Measurements from ENCODE around the gene NOL12.
"Not testable (repeated sequence)": the region's sequence is repeated elsewhere in the genome, so short reads cannot be mapped to it uniquely, and the experiment has no call there.

NOL12 gene

DNA sequence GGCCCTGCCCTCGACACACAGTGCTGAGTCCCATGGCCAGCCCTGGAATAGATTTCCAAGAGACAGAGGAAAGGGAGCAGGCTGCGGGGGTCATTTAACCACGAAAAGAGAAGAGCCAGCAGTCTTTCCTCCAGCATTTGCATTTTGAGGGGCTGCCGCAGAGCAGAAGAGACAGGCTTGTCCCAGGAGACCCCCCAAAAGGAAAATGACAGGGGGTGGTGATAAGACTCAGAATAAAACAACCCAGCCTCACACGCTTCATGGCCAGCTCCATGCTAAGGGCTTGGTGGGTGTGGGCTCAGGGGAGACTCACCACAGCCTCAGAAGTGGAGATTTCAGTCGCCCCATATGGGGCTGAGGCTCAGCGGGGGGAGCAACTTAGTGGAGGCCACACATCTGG is 27.6 kb downstream of the NOL12 start:
- DNase-seq (ENCODE audit: low spot score), result no peak

DNA sequence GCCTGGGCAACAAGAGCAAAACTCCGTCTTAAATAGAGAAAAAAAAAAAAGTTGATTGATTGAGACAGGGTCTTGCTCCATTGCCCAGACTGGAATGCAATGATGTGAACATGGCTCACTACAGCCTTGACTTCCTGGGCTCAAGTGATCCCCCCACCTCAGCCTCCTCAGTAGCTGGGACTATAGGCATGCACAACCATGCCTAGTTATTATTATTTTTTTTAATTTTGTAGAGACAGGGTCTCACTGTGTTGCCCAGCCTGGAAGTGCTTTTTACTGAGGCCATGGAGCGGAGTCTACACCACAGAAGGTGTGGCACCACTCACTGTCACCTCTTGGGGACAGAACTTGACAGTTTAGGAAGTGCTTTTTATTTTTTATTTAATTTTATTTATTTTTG is 28.5 kb downstream of the NOL12 start:
- no peak for DNase-seq (ENCODE audit: low spot score)

- no peak for DNase-seq (ENCODE audit: low spot score)
Measured at GRCh38 chr22:37715760-37716159, 29.6 kb downstream of the NOL12 start.

DNA sequence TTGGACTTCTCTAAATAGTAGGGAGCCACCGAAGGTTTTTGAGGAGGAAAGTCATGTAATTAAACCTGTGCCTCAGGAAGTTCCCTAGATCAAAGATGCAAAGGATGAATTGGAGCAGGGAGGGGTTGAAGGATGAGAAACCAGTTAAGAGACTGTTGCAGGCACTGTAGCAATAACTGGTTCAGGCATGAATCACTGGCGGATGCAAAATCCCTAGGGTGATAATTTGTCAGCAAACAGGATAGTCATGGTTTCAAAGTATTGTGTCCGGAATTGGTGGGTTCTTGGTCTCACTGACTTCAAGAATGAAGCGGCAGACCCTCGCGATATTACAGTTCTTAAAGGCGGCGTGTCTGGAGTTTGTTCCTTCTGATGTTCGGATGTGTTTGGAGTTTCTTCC is 30.6 kb downstream of the NOL12 start:
- no peak for DNase-seq (ENCODE audit: low spot score)

- DNase-seq (ENCODE audit: low spot score), result not testable (repeated sequence)
Measured at GRCh38 chr22:37717235-37717634, 31.1 kb downstream of the NOL12 start.

- DNase-seq (ENCODE audit: low spot score), result not testable (repeated sequence)
Measured at GRCh38 chr22:37717746-37718305, 31.7 kb downstream of the NOL12 start.

DNA sequence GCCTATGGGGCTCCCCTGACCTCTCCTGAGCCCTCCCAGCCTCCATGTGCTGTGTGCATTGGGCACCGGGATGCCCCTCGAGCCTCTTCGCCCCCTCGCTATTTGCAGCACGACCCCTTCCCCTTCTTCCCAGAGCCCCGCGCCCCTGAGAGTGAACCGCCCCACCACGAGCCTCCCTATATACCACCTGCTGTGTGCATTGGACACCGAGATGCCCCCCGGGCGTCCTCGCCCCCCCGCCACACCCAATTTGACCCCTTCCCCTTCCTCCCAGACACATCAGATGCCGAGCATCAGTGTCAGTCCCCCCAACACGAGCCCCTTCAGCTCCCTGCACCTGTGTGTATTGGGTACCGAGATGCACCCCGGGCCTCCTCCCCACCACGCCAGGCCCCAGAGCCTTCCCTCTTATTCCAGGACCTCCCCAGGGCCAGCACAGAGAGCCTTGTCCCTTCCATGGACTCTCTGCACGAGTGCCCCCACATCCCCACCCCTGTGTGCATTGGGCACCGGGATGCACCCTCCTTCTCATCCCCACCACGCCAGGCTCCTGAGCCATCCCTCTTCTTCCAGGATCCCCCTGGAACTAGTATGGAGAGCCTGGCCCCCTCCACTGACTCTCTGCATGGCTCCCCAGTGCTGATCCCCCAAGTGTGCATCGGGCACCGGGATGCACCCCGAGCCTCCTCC is 39.6 kb downstream of the NOL12 start:
- DNase-seq (ENCODE audit: low spot score), result no peak

DNA sequence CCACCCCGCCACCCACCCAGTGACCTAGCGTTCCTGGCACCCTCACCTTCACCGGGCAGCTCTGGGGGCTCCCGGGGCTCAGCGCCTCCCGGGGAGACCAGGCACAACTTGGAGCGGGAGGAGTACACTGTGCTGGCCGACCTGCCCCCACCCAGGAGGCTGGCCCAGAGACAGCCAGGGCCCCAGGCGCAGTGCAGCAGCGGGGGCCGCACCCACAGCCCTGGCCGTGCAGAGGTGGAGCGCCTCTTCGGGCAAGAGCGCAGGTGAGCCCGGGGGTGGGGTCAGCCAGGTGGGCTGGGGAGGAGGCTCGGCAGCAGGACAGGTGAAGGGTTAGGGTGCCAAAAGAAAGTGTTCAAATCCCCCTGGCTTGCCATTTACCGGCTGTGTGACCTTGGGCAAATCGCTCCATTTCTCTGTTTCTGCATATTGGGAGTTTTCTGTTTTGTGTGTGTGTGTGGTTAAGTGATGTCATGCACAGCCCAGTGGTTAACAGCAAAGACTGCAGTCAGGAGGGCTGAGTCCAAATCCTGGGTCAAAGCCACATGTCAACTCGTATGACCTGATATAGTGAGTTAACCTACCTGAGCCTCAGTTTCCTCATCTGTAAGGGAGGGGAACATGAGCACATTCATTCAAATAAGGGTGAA is 40.2 kb downstream of the NOL12 start:
- no peak for DNase-seq (ENCODE audit: low spot score)

GRCh38 chr22:37728620-37729019 is 42.5 kb downstream of the NOL12 start:
- DNase-seq (ENCODE audit: low spot score), result no peak

DNA sequence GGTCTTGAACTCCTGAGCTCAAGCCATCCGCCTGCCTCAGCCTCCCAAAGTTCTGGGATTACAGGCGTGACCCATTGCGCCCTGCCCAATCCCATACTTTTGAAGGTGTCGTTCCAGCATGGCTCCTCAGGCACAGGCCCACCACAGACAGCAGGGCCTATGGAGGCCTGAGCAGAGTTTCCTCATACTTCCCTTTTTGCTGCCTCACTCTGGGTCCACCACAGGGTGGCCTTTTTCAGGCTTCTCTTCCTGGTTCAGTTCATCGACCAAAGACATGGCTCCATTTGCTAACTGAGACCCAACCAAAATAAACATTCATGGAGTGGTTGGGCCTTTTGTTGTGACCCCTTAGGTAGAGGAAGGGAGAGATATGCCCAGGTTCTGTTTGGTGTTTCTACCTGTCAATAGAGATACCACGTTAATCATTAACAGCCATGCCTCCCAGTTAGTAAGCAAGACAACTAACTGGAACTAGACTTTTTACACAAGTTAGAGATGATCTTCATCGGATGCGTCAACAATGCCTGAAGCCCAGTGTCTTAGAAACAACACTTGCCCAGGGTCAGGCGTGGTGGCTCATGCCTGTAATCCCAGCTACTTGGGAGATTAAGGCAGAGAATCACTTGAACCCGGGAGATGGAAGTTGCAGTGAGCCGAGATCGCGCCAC is 45.8 kb downstream of the NOL12 start:
- no peak for DNase-seq (ENCODE audit: low spot score)

GRCh38 chr22:37732699-37733607 is 46.8 kb downstream of the NOL12 start:
- no peak for DNase-seq (ENCODE audit: low spot score)

DNA sequence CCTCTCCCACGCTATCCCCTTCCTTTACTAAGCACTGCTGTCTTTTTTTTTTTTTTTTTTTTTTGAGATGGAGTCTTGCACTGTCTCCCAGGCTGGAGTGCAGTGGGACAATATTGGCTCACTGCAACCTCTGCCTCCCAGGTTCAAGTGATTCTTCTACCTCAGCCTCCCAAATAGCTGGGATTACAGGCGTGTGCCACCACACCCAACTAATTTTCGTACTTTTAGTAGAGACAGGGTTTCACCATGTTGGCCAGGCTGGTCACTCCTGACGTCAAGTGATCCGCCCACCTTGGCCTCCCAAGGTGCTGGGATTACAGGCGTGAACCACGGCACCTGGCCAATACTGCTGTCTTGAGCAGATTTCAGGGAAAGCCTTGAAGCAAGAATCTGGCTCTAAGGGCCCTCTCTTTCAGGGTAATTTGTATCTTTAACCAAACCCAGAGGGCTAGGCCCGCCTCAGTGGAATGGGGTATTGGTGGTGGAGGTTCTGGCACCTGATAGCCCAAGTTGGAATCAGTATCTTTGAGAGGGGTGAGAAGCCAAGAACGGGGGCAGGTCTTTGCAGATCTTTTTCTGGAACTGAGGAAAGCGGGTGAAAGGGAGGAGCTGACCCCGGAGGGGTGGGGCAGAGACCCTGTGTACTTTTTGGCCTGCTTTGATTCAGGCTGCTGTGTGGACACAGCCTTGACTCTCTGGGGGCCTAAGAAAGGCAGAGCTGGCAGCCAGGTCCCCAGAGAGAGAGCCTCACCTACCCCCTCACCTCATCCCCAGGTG is 47.7 kb downstream of the NOL12 start:
- no peak for DNase-seq (ENCODE audit: low spot score)

DNA sequence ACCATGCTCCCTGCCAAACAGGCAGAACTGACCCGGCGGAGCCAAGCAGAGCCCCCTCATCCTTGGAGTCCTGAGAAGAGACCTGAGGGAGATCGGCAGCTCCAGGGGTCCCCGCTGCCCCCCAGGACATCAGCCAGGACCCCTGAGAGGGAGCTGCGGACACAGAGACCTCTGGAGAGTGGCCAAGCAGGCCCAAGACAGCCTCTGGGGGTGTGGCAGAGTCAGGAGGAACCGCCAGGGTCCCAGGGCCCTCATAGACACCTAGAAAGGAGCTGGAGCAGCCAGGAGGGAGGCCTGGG is 48.2 kb downstream of the NOL12 start:
- no peak for DNase-seq (ENCODE audit: low spot score)

DNA sequence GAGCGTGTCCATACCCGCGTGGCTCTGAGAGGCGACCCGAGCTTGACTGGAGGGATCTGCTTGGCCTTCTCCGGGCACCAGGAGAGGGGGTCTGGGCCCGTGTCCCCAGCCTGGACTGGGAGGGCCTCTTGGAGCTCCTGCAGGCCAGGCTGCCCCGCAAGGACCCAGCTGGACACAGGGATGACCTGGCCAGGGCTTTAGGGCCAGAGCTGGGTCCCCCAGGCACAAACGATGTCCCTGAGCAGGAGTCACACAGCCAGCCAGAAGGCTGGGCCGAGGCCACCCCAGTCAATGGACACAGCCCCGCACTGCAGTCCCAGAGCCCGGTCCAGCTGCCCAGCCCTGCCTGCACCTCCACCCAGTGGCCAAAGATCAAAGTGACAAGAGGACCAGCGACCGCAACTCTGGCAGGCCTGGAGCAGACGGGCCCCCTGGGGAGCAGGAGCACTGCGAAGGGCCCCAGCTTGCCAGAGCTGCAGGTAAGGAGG is 48.9 kb downstream of the NOL12 start:
- DNase-seq (ENCODE audit: low spot score), result no peak

DNA sequence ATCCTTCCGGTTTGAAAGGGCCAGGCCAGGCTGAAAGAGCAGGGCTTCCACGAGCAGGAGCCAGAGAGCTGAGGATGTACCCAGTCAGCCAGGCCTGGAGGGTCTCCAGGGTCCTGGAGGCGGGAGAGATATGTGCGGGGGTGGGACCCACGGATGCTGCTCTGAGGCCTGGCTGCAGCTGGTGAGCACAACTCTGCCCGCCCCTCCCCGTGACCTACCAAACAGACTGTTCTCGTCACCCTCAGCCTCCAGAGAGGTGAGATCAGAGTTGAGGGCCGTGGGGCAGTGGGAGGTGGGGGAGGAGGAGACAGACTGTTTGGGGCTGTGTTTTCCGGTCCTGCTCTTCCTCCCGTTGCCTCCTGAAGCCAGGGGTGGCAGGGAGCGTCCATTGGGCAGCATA is 52.9 kb downstream of the NOL12 start:
- no peak for DNase-seq (ENCODE audit: low spot score)

DNA sequence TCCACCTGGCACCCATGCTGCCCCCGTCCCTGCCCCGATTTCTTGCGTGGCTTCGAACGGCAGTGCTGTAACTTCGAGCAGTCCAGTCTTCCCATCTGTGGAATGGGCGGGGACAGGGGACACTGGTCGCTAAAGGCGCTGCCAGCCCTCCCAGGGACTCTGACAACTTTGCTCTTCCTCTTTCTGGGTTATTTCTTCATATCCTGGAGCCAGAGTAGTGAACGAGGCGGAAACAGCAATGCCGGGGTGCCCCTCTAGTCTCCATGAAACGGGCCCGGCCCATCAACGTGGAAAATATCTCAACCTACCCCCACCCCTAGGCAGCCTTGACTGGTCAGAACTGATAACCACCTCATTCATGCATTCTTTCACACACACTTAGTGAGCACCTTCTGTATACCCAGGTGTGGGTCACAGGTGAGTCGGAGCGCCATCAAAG is 53.5 kb downstream of the NOL12 start:
- DNase-seq (ENCODE audit: low spot score), result no peak

- no peak for DNase-seq (ENCODE audit: low spot score)
Measured at GRCh38 chr22:37740455-37741311, 54.5 kb downstream of the NOL12 start.

DNA sequence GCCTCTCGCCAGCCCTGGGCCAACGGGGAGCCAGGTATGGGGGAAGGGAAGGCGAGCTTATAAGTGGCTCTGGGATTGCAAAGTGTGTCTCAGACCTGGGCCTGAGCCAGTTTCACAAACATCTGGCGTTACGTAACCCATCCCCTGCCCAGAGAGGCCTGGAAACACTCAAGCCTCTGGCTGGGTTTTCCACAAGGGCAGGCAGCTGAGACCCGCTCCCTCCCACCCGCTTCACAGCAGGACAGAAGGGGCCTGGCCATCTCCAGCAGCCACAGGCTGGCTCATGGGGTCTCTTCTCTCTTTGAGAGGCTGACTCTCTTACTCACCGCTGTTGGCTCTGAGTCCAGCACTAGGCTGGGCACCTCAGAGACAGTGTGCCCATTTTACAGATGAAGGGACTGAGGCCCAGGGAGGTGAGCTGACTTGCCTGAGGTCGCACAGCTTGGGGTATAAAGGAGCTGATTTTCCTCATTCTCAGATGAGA is 55.2 kb downstream of the NOL12 start:
- no peak for DNase-seq (ENCODE audit: low spot score)

DNA sequence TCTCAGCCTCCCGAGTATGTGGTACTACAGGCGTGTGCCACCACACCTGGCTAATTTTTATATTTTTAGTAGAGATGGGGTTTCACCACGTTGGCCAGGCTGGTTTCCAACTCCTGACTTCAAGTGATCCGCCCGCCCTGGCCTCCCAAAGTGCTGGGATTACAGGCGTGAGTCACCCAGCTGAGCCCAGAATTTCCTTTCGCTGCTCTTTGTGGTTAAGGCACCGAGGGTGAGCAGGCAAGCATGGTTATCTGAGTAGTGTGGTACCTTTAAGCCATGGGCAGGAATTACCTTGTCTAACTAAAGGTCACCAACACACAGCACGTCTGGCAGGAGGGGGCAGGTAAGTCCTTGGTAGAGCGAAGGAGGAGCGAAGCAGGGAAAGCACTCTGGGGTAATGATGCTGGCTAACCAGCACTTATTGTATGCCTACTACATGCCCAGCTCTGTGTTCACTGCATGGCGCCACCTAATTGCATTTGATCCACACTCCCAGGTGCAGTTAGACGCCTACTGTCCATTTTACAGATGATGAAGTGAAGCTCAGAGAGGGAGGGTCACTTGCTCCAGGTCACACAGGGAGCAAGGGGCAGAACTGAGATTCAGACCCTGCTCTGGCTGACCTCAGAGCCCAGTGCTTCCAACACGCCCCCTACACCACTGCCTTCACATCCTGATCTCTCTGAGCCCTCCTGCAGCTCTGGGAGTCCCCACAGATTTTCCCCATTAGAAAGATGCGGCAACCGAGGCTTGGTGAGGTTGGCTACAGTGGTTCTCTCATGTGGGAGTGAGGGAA is 56.4 kb downstream of the NOL12 start:
- DNase-seq (ENCODE audit: low spot score), result no peak

All from hematopoietic multipotent progenitor cell treated with erythropoietin and hydrocortisone succinate and interleukin-3 and kit ligand, for 17 days (in vitro differentiated cells).